HepG2 (cell line): ENCODE results near the gene TAF6. TPM values are rescaled to one million over a fixed set of nuclear protein-coding genes. Genes with fewer than 3 reads are reported as not detected.
A peak's percentile ranks its signal among the peaks of the same experiment; 100 is the strongest.

Experiments used
- EZH2 ChIP-seq: conservative IDR thresholded peaks from 2 replicates; pipeline ENCODE4 v1.6.1; 2012; ENCODE audit warnings: mild to moderate bottlenecking, low read depth, low read length, moderate library complexity
- IKZF1 ChIP-seq: fragments of 450-650 bp; IDR thresholded peaks from 2 replicates; pipeline ENCODE4 v1.7.1; 2016
- NFKBIZ ChIP-seq: IDR thresholded peaks from 2 replicates; pipeline ENCODE4 v1.6.1; 2018; ENCODE audit warnings: missing genetic modification reagents, missing compliant biosample characterization
- REL ChIP-seq: sonication (generic); formaldehyde crosslinking; conservative IDR thresholded peaks from 2 replicates; pipeline ENCODE4 v1.8.0; 2022; ENCODE audit warnings: mild to moderate bottlenecking, missing genetic modification reagents, moderate library complexity
- SALL1 ChIP-seq: sonication (generic); formaldehyde crosslinking; IDR thresholded peaks from 2 replicates; pipeline ENCODE4 v1.8.0; 2022; ENCODE audit warnings: mild to moderate bottlenecking, missing genetic modification reagents
- SMYD3 ChIP-seq: sonication (generic); formaldehyde crosslinking; IDR thresholded peaks from 2 replicates; pipeline ENCODE4 v1.8.1; 2023; ENCODE audit warnings: mild to moderate bottlenecking, missing genetic modification reagents
- TBP ChIP-seq: sonication (generic); formaldehyde crosslinking; IDR thresholded peaks from 2 replicates; pipeline ENCODE4 v1.5.0; 2020; ENCODE audit warnings: missing genetic modification reagents
- ZNF230 ChIP-seq: sonication (generic); formaldehyde crosslinking; IDR thresholded peaks from 2 replicates; pipeline ENCODE4 v1.4.0; 2020; ENCODE audit warnings: mild to moderate bottlenecking, missing genetic modification reagents
- ZNF468 ChIP-seq: sonication (generic); formaldehyde crosslinking; IDR thresholded peaks from 2 replicates; pipeline ENCODE4 v1.8.0; 2022; ENCODE audit warnings: mild to moderate bottlenecking, moderate library complexity, missing genetic modification reagents
- ZNF510 ChIP-seq: sonication (generic); formaldehyde crosslinking; IDR thresholded peaks from 2 replicates; pipeline ENCODE4 v1.4.0; 2020; ENCODE audit warnings: low read depth, mild to moderate bottlenecking, missing genetic modification reagents
- ZNF607 ChIP-seq: sonication (generic); formaldehyde crosslinking; IDR thresholded peaks from 2 replicates; pipeline ENCODE4 v1.5.1; 2020; ENCODE audit warnings: missing genetic modification reagents, mild to moderate bottlenecking, borderline replicate concordance
- polyA plus RNA-seq, 8 experiments: library from polyadenylated mRNA; depleted of rRNA in 3 of 8; stranded (reverse) in 7 of 8; unstranded in 1 of 8; fragments of >200 nt; fragmentation: Illumina TruSeq in 4 of 8; extraction: Trizol in 4 of 8; gene quantifications; 2 replicates each; pipeline versions ENCODE4 v1.2.1 to v1.2.3, GENCODE V29; 2011 to 2016; ENCODE audit warnings: low read depth in 4 of 8, missing spikeins in 1 of 8, mixed read lengths in 1 of 8; ENCODE audit not compliant: insufficient read depth in 1 of 8
- total RNA-seq, 5 experiments: library from RNA; depleted of rRNA; stranded (reverse); fragments of >200 nt; fragmentation: Illumina TruSeq; extraction: Trizol; gene quantifications; 2 replicates each; pipeline ENCODE4 v1.2.3, GENCODE V29; 2016; ENCODE audit warnings: low read depth in 1 of 5
- TF ChIP-seq, protein P1 (sequence below): IDR thresholded peaks from 2 replicates; pipeline ENCODE4 v1.4.0; 2020; ENCODE audit warnings: mild to moderate bottlenecking, missing genetic modification reagents
- TF ChIP-seq, protein P2 (sequence below): sonication (generic); formaldehyde crosslinking; IDR thresholded peaks from 2 replicates; pipeline ENCODE4 v1.4.0; 2020; ENCODE audit warnings: missing genetic modification reagents, low read depth, mild to moderate bottlenecking, borderline replicate concordance
- TF ChIP-seq, protein P3 (sequence below): sonication (generic); formaldehyde crosslinking; IDR thresholded peaks from 2 replicates; pipeline ENCODE4 v1.8.0; 2022; ENCODE audit warnings: mild to moderate bottlenecking, missing genetic modification reagents, borderline replicate concordance
- TF ChIP-seq, protein P4 (sequence below): sonication (generic); formaldehyde crosslinking; conservative IDR thresholded peaks from 2 replicates; pipeline ENCODE4 v1.5.0; 2020; ENCODE audit warnings: missing genetic modification reagents
- TF ChIP-seq, protein P5 (sequence below): sonication (generic); formaldehyde crosslinking; IDR thresholded peaks from 2 replicates; pipeline ENCODE4 v1.9.0; 2022; ENCODE audit warnings: missing genetic modification reagents, mild to moderate bottlenecking, borderline replicate concordance
- TF ChIP-seq, protein P6 (sequence below): sonication (generic); formaldehyde crosslinking; IDR thresholded peaks from 2 replicates; pipeline ENCODE4 v1.8.0; 2022; ENCODE audit warnings: missing genetic modification reagents, low read depth, mild to moderate bottlenecking, borderline replicate concordance
- TF ChIP-seq, protein P7 (sequence below): sonication (generic); formaldehyde crosslinking; IDR thresholded peaks from 2 replicates; pipeline ENCODE4 v1.4.0; 2020; ENCODE audit warnings: missing genetic modification reagents

The TAF6 gene
- total and polyA plus RNA-seq, 2 of the 13 experiments (the other 11 are each of a cell fraction or from before 2014, with no cell fraction given) = 12.9 to 18.8 TPM

DNA sequence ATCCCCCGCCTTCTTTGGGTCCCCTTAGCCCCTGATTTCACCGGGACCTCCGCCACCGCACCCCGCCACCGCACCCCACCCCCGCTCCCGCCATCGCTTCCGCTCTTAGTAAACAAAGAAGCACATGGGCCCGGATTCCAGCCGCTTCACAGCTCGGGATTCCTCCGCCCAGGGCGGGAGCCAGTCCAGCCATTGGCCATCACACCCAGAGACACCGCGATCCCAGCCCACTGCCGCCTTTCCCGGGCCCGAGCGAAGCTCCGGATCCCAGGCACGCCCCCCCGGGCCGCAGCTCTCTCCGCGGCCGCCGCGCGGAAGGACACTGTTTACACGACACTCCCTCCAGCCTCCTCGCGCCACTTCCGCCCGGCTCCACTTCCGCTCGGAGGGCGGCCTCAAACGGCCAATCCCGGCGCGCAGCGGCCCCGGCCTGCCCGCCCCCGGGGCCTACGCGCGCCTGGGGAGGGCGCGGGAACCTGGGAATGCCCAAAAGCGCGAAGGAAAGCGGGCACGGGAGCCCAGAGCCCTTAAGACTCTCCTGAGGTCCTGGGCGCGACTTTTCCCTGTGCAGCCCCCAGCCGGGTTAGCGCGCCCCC, 18.6 kb downstream of the TAF6 start (continued):
- TF ChIP-seq, protein P1, sequence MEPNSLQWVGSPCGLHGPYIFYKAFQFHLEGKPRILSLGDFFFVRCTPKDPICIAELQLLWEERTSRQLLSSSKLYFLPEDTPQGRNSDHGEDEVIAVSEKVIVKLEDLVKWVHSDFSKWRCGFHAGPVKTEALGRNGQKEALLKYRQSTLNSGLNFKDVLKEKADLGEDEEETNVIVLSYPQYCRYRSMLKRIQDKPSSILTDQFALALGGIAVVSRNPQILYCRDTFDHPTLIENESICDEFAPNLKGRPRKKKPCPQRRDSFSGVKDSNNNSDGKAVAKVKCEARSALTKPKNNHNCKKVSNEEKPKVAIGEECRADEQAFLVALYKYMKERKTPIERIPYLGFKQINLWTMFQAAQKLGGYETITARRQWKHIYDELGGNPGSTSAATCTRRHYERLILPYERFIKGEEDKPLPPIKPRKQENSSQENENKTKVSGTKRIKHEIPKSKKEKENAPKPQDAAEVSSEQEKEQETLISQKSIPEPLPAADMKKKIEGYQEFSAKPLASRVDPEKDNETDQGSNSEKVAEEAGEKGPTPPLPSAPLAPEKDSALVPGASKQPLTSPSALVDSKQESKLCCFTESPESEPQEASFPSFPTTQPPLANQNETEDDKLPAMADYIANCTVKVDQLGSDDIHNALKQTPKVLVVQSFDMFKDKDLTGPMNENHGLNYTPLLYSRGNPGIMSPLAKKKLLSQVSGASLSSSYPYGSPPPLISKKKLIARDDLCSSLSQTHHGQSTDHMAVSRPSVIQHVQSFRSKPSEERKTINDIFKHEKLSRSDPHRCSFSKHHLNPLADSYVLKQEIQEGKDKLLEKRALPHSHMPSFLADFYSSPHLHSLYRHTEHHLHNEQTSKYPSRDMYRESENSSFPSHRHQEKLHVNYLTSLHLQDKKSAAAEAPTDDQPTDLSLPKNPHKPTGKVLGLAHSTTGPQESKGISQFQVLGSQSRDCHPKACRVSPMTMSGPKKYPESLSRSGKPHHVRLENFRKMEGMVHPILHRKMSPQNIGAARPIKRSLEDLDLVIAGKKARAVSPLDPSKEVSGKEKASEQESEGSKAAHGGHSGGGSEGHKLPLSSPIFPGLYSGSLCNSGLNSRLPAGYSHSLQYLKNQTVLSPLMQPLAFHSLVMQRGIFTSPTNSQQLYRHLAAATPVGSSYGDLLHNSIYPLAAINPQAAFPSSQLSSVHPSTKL (CRISPR knock-in tag) = peak; percentile 79; the same call in 1 of the 2 replicates
- no peak; the same call in none of the 2 replicates for TF ChIP-seq ZNF607 (CRISPR knock-in tag)
- TF ChIP-seq EZH2 = no peak
- TF ChIP-seq IKZF1 = no peak
- 0 out of 2 replicates have a peak, but pooled peaks have one; percentile 81 for TF ChIP-seq ZNF510 (CRISPR knock-in tag)
- TF ChIP-seq, protein P2, sequence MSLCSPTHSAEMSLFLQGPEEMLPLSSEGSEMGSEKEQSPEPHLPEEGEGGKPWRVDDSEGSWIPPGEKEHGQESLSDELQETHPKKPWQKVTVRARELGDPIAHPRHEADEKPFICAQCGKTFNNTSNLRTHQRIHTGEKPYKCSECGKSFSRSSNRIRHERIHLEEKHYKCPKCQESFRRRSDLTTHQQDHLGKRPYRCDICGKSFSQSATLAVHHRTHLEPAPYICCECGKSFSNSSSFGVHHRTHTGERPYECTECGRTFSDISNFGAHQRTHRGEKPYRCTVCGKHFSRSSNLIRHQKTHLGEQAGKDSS (CRISPR knock-in tag) = no peak; the same call in 1 of the 2 replicates
- TF ChIP-seq REL (CRISPR knock-in tag) = no peak
- no peak for TF ChIP-seq ZNF468 (CRISPR knock-in tag)
- TF ChIP-seq, protein P3, sequence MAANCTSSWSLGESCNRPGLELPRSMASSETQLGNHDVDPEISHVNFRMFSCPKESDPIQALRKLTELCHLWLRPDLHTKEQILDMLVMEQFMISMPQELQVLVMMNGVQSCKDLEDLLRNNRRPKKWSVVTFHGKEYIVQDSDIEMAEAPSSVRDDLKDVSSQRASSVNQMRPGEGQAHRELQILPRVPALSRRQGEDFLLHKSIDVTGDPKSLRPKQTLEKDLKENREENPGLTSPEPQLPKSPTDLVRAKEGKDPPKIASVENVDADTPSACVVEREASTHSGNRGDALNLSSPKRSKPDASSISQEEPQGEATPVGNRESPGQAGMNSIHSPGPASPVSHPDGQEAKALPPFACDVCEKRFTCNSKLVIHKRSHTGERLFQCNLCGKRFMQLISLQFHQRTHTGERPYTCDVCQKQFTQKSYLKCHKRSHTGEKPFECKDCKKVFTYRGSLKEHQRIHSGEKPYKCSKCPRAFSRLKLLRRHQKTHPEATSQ (CRISPR knock-in tag) = no peak
- TF ChIP-seq, protein P4, sequence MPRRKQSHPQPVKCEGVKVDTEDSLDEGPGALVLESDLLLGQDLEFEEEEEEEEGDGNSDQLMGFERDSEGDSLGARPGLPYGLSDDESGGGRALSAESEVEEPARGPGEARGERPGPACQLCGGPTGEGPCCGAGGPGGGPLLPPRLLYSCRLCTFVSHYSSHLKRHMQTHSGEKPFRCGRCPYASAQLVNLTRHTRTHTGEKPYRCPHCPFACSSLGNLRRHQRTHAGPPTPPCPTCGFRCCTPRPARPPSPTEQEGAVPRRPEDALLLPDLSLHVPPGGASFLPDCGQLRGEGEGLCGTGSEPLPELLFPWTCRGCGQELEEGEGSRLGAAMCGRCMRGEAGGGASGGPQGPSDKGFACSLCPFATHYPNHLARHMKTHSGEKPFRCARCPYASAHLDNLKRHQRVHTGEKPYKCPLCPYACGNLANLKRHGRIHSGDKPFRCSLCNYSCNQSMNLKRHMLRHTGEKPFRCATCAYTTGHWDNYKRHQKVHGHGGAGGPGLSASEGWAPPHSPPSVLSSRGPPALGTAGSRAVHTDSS (CRISPR knock-in tag) = no peak
- TF ChIP-seq, protein P5, sequence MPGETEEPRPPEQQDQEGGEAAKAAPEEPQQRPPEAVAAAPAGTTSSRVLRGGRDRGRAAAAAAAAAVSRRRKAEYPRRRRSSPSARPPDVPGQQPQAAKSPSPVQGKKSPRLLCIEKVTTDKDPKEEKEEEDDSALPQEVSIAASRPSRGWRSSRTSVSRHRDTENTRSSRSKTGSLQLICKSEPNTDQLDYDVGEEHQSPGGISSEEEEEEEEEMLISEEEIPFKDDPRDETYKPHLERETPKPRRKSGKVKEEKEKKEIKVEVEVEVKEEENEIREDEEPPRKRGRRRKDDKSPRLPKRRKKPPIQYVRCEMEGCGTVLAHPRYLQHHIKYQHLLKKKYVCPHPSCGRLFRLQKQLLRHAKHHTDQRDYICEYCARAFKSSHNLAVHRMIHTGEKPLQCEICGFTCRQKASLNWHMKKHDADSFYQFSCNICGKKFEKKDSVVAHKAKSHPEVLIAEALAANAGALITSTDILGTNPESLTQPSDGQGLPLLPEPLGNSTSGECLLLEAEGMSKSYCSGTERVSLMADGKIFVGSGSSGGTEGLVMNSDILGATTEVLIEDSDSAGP (CRISPR knock-in tag) = no peak; the same call in 1 of the 2 replicates
- TF ChIP-seq, protein P6, sequence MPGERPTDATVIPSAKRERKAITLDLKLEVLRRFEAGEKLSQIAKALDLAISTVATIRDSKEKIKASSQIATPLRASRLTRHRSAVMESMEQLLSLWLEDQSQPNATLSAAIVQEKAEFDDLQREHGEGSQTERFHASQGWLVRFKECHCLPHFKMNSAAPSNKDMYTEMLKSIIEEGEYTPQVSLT = no peak
- peak; percentile 42; the same call in 1 of the 2 replicates for TF ChIP-seq NFKBIZ (CRISPR knock-in tag)
- TF ChIP-seq, protein P7, sequence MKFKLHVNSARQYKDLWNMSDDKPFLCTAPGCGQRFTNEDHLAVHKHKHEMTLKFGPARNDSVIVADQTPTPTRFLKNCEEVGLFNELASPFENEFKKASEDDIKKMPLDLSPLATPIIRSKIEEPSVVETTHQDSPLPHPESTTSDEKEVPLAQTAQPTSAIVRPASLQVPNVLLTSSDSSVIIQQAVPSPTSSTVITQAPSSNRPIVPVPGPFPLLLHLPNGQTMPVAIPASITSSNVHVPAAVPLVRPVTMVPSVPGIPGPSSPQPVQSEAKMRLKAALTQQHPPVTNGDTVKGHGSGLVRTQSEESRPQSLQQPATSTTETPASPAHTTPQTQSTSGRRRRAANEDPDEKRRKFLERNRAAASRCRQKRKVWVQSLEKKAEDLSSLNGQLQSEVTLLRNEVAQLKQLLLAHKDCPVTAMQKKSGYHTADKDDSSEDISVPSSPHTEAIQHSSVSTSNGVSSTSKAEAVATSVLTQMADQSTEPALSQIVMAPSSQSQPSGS (CRISPR knock-in tag) = peak; percentile 27; the same call in 1 of the 2 replicates
- no peak for TF ChIP-seq ZNF230 (CRISPR knock-in tag)
- no peak for TF ChIP-seq SMYD3 (CRISPR knock-in tag)
- TF ChIP-seq TBP (CRISPR knock-in tag) = no peak
- peak; percentile 86 for TF ChIP-seq SALL1 (CRISPR knock-in tag)
